Measurements from ENCODE around the gene ATRNL1. TPM values are rescaled to one million over a fixed set of nuclear protein-coding genes. Genes with fewer than 3 reads are reported as not detected.
A peak's percentile ranks its signal among the peaks of the same experiment; 100 is the strongest.

The ATRNL1 gene
- total RNA-seq, 2 donors from 2014 or later = 4.1 to 4.5 TPM

DNA sequence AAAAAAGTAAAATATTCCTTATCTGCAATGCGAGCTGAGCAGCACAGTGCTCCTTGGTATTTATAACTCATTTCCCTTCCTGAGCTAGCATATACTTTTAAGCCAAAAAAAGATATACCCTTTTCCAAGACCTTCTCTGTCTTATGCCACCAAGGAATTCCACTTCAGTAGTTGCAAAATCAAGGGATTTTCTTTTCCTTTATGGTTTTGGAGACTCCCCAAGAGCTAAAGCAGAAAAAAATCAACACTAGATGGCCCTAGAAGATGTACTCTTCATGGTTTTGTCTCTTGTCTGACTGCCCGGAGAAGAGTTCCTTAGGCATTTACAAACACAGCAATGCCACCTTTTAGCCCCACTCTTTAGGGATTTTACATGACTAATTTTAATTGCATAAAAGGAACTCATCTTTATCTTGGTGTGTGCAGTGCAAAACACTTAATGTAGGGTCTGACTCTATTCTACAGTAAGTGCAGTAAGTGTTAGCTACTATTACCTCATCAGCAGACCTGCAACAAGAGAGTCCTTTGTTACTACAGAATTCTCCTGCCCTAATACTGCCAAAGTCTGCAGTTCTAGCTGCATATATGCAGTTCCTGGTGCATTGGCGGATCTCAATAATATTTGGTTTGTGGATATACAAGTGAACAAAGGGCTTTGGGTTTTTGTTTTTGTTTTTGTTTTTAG, 736.5 kb downstream of the ATRNL1 start:
- no peaks in the 10 kb centered on the region for H3K9me3 ChIP-seq
- TF ChIP-seq, protein P1, sequence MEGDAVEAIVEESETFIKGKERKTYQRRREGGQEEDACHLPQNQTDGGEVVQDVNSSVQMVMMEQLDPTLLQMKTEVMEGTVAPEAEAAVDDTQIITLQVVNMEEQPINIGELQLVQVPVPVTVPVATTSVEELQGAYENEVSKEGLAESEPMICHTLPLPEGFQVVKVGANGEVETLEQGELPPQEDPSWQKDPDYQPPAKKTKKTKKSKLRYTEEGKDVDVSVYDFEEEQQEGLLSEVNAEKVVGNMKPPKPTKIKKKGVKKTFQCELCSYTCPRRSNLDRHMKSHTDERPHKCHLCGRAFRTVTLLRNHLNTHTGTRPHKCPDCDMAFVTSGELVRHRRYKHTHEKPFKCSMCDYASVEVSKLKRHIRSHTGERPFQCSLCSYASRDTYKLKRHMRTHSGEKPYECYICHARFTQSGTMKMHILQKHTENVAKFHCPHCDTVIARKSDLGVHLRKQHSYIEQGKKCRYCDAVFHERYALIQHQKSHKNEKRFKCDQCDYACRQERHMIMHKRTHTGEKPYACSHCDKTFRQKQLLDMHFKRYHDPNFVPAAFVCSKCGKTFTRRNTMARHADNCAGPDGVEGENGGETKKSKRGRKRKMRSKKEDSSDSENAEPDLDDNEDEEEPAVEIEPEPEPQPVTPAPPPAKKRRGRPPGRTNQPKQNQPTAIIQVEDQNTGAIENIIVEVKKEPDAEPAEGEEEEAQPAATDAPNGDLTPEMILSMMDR (IDR thresholded peaks at IDR 0.05) = peak in 1 of 2 donors; percentile 50

DNA sequence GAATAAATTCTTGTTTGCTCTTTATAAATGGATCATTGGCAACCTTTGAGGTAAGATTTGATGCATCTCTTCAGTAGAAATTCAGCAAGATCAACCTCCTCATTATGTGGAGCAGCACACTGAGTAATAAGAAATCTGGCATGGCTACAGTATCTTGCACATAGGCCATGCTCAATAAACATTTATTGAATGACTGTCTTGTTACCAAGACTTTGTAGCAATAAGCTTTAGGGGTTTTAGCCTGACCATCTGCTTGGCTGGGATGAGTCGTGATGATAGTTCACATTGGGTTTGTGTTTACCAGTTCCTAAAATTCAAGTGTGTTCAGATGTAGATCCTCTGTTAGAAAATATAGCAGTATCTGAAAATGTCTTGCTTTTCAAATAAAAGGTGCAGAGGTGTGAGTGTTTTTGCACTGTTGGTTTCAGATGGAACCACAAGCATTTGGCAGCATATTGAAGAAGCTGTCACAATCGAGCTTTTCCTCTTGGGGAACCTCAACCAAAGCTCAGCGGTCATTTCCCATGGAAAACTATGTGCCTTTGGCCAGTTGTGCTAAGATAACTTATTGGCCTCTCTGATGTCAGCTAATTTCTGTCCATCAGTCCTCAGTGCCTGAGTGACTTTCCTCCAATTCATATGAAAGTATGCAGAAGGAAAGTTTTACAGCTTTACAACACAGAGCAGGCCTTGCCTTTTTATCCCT, 737.3 kb downstream of the ATRNL1 start:
- H3K36me3 ChIP-seq = no peaks in the 10 kb centered on the region
- TF ChIP-seq, protein P1 (IDR thresholded peaks at IDR 0.05) = no peak
- H3K9me3 ChIP-seq = no peaks in the 10 kb centered on the region
- H3K4me1 ChIP-seq = no peaks in the 10 kb centered on the region
- H3K27me3 ChIP-seq = no peaks in the 10 kb centered on the region
- H3K27ac ChIP-seq = no peak overlapping the region
- no peak for DNase-seq (ENCODE audit: low spot score)
- no peak overlapping the region for H3K4me3 ChIP-seq

More for the DNA sequence above, 736.5 kb downstream of the ATRNL1 start:
- H3K36me3 ChIP-seq = no peaks in the 10 kb centered on the region
- no peak overlapping the region for H3K27ac ChIP-seq
- no peaks in the 10 kb centered on the region for H3K4me1 ChIP-seq
- DNase-seq (ENCODE audit: low spot score) = no peak
- no peak overlapping the region for H3K4me3 ChIP-seq
- no peaks in the 10 kb centered on the region for H3K27me3 ChIP-seq

DNA sequence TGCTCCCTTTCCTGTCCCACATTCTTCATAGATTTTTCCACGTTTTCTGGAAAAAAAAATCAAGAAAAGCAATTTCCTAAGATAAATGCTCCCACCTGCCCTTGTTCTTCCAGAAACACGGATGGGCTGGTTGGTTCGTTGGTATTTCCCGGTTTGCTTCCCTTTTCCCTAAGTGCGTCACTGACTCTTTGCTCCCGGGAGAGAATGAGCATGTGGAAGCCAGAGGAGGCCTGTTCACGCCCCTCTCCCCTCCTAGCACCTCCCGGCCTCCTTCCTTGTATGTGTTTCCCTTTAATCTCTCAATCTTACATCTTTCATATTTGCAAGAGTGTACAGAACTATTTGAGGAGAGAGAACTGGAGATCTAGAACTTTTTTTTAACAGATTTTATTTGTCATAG, 737.9 kb downstream of the ATRNL1 start:
- TF ChIP-seq, protein P1 (IDR thresholded peaks at IDR 0.05) = no peak
- Histone ChIP-seq H3K4me1 (no peaks in the 10 kb centered on the region), H3K9me3 (no peaks in the 10 kb centered on the region), H3K27ac (no peak overlapping the region), H3K27me3 (no peaks in the 10 kb centered on the region), H3K36me3 (no peaks in the 10 kb centered on the region), H3K4me3 (no peak overlapping the region)
- DNase-seq (ENCODE audit: low spot score) = no peak

DNA sequence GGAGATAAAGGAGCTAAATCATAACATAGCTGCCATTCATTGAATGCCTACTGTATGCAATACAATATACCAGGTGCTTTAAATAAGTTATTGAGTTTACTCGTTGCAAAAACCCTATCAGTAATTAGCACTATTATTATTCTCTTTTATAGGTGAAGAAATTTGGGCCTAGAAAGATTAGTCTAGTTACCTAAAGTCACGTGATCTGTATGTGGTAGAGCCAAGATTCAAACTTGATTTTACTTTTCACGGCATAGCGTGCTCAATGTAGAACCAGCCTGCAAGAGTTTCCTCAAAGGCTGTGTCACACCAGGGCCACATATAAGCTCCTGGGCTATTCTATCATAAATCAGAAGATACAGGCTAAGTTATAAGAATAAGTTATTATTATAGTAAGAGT, 740.0 kb downstream of the ATRNL1 start:
- no peaks in the 10 kb centered on the region for H3K36me3 ChIP-seq

DNA sequence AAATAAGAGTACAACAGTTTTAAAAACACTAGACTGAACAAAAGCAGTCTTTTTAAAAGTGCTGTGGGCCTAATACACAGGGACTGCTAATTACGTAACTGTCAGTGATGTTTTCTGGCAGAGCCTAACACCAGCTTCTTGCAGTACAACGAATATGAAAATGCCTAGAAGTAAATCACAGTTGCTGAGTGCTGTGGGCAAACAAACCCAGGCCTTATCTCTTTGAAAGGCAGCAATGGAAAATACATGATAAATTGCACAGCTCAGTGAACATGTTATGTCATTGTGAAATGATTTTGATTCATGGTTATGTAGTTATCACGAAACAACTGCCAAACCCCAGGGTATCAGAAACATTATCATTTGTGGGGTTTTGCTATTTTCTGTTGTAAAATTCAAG, 751.4 kb downstream of the ATRNL1 start:
- H3K27me3 ChIP-seq = no peaks in the 10 kb centered on the region
- no peak for DNase-seq (ENCODE audit: low spot score)
- H3K4me1 ChIP-seq = no peaks in the 10 kb centered on the region
- TF ChIP-seq, protein P1 (IDR thresholded peaks at IDR 0.05) = no peak
- no peak overlapping the region for H3K27ac ChIP-seq
- no peak overlapping the region for H3K4me3 ChIP-seq
- no peaks in the 10 kb centered on the region for H3K36me3 ChIP-seq
- H3K9me3 ChIP-seq = no peaks in the 10 kb centered on the region

More for the DNA sequence above, 740.0 kb downstream of the ATRNL1 start:
- DNase-seq (ENCODE audit: low spot score) = no peak
- Histone ChIP-seq H3K27ac (no peak overlapping the region), H3K9me3 (no peaks in the 10 kb centered on the region), H3K4me3 (no peak overlapping the region), H3K4me1 (no peaks in the 10 kb centered on the region), H3K27me3 (no peaks in the 10 kb centered on the region)
- TF ChIP-seq, protein P1 (IDR thresholded peaks at IDR 0.05) = no peak

All from right atrium auricular region (tissue), 2 donors.